ENCODE data around the gene RHOB. TPM values are rescaled to one million over a fixed set of nuclear protein-coding genes. Genes with fewer than 3 reads are reported as not detected.

Gene RHOB
- total RNA-seq, 1 donor from 2014 or later, result 160 TPM

GRCh38 chr2:20454036-20454981 lies 7.4 kb downstream of the RHOB start:
- no peaks in the 10 kb centered on the region for H3K9me3 Mint-ChIP-seq (ENCODE audit: unreplicated experiment)
- no peak overlapping the region for H3K27ac Mint-ChIP-seq (ENCODE audit: unreplicated experiment)
- no peak overlapping the region for H3K4me3 Mint-ChIP-seq (ENCODE audit: unreplicated experiment)

GRCh38 chr2:20455076-20455587 lies 8.3 kb downstream of the RHOB start:
- no peak for DNase-seq (ENCODE audit: extremely low spot score, unreplicated experiment)
- no peak for TF ChIP-seq CTCF (IDR thresholded peaks at IDR 0.05)
- H3K4me1 Mint-ChIP-seq (ENCODE audit: unreplicated experiment), result peaks cover 26% of the 10 kb centered on the region
- no peak overlapping the region for H3K27ac Mint-ChIP-seq (ENCODE audit: unreplicated experiment)
- H3K4me3 Mint-ChIP-seq (ENCODE audit: unreplicated experiment), result no peak overlapping the region
- no peaks in the 10 kb centered on the region for H3K9me3 Mint-ChIP-seq (ENCODE audit: unreplicated experiment)
- peaks cover 4% of the 10 kb centered on the region for H3K36me3 Mint-ChIP-seq (ENCODE audit: unreplicated experiment)
- peaks cover 7% of the 10 kb centered on the region for H3K27me3 Mint-ChIP-seq (ENCODE audit: unreplicated experiment)

More at GRCh38 chr2:20454036-20454981, 7.4 kb downstream of the RHOB start:
- peaks cover 34% of the 10 kb centered on the region for H3K4me1 Mint-ChIP-seq (ENCODE audit: unreplicated experiment)
- TF ChIP-seq CTCF (IDR thresholded peaks at IDR 0.05), result no peak
- H3K36me3 Mint-ChIP-seq (ENCODE audit: unreplicated experiment), result peaks cover 4% of the 10 kb centered on the region
- DNase-seq (ENCODE audit: extremely low spot score, unreplicated experiment), result no peak
- H3K27me3 Mint-ChIP-seq (ENCODE audit: unreplicated experiment), result peaks cover 2% of the 10 kb centered on the region

GRCh38 chr2:20456116-20456571 lies 9.3 kb downstream of the RHOB start:
- no peak overlapping the region for H3K27ac Mint-ChIP-seq (ENCODE audit: unreplicated experiment)
- peaks cover 16% of the 10 kb centered on the region for H3K27me3 Mint-ChIP-seq (ENCODE audit: unreplicated experiment)
- no peak for TF ChIP-seq CTCF (IDR thresholded peaks at IDR 0.05)
- DNase-seq (ENCODE audit: extremely low spot score, unreplicated experiment), result no peak
- no peak overlapping the region for H3K4me3 Mint-ChIP-seq (ENCODE audit: unreplicated experiment)
- H3K36me3 Mint-ChIP-seq (ENCODE audit: unreplicated experiment), result peaks cover 4% of the 10 kb centered on the region
- H3K9me3 Mint-ChIP-seq (ENCODE audit: unreplicated experiment), result peaks cover 8% of the 10 kb centered on the region
- H3K4me1 Mint-ChIP-seq (ENCODE audit: unreplicated experiment), result peaks cover 16% of the 10 kb centered on the region

GRCh38 chr2:20456636-20457426 lies 10.0 kb downstream of the RHOB start:
- H3K27ac Mint-ChIP-seq (ENCODE audit: unreplicated experiment), result no peak overlapping the region
- peaks cover 15% of the 10 kb centered on the region for H3K9me3 Mint-ChIP-seq (ENCODE audit: unreplicated experiment)

More at GRCh38 chr2:20456636-20457426, 10.0 kb downstream of the RHOB start:
- Mint-ChIP-seq H3K36me3 (ENCODE audit: unreplicated experiment) (peaks cover 4% of the 10 kb centered on the region), H3K27me3 (ENCODE audit: unreplicated experiment) (peaks cover 23% of the 10 kb centered on the region), H3K4me3 (ENCODE audit: unreplicated experiment) (no peak overlapping the region), H3K4me1 (ENCODE audit: unreplicated experiment) (peaks cover 10% of the 10 kb centered on the region)
- DNase-seq (ENCODE audit: extremely low spot score, unreplicated experiment), result no peak
- TF ChIP-seq CTCF (IDR thresholded peaks at IDR 0.05), result no peak
